H7 (cell line): Measurements from ENCODE around the gene SYNPR. TPM values are rescaled to one million over a fixed set of nuclear protein-coding genes. Genes with fewer than 3 reads are reported as not detected.

Experiments used
- DNase-seq: peaks from one replicate; pipeline ENCODE4 v3.0.0; 2012
- H3K27me3 ChIP-seq: 2 replicates; pipeline ENCODE4 v1.6.0; 2011; ENCODE audit warnings: mild to moderate bottlenecking, low read length; ENCODE audit not compliant: control insufficient read depth, insufficient read depth
- H3K36me3 ChIP-seq: replicated peaks from 2 replicates; pipeline ENCODE4 v1.5.1; 2011; ENCODE audit warnings: low read length; ENCODE audit not compliant: control insufficient read depth, insufficient read depth
- H3K4me3 ChIP-seq: 2 replicates; pipeline ENCODE4 v1.5.1; 2011; ENCODE audit warnings: low read depth, mild to moderate bottlenecking, control low read depth, low read length, moderate library complexity; ENCODE audit not compliant: insufficient read depth
- total RNA-seq: library from RNA; depleted of rRNA; stranded (reverse); fragments of >200 nt; shearing (Covaris generic); gene quantifications from 2 replicates; pipeline ENCODE4 v1.2.3, GENCODE V29; 2014

Gene SYNPR
- total RNA-seq, 1 experiment from 2014 or later, result 0.24 TPM

DNA sequence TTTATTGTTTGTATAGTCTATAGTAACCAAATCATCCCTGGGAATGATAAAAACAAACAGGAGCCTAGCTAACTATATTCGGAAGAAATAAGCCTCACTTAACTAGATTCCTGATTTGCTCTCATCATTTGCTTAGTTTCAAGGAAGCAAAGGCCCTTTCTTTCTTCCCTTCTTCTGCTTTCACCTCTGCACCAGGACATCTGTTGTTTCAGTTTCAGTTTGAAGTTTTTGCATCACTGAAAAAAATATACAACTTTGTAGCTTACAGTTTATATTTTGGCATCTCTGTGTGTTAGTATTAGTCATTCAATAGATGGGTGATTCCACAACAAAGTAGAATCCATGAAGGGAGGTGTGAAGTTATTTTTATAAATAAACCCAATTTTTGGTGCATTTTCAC is 260.8 kb downstream of the SYNPR start:
- H3K36me3 ChIP-seq, result no peaks in the 10 kb centered on the region; the same call in 1 of the 2 replicates
- no peaks in the 10 kb centered on the region for H3K27me3 ChIP-seq
- H3K4me3 ChIP-seq, result no peak overlapping the region
- DNase-seq, result no peak

DNA sequence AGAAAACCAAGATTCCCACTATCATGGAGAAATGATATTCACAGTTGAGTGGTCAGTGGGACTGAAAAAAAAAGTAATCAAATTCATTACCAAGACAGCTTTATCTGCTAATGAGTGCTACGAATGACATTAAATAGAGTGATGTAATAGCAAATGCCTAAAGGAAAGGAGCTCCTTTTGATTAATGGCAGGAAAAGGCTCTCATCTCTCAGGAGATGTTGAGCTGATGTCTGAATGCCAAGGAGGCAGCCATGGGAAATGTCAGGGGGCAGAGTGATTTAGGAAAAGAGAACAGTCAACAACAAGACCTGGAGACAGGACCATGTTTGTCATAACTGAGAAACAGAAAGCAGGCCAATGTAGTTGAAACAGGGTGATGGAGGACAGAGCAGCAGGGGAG is 277.7 kb downstream of the SYNPR start:
- Histone ChIP-seq H3K36me3 (no peaks in the 10 kb centered on the region), H3K4me3 (no peak overlapping the region), H3K27me3 (no peaks in the 10 kb centered on the region)
- no peak for DNase-seq

DNA sequence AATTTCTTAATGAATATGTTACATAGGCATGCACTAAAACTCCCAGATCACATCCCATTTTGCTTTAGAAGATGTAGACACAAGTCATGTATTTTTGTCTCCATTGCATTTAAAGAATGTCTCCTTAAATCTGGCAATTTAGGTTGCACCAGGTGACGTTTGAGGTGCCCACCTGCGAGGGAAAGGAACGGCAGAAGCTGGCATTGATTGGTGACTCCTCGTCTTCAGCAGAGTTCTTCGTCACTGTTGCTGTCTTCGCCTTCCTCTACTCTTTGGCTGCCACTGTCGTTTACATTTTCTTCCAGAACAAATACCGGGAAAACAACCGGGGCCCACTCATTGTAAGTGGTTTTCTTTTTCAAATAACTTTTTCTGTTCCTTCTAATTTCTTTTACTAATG is 278.3 kb downstream of the SYNPR start:
- DNase-seq, result no peak
- no peaks in the 10 kb centered on the region for H3K27me3 ChIP-seq
- H3K4me3 ChIP-seq, result no peak overlapping the region
- H3K36me3 ChIP-seq, result no peaks in the 10 kb centered on the region

DNA sequence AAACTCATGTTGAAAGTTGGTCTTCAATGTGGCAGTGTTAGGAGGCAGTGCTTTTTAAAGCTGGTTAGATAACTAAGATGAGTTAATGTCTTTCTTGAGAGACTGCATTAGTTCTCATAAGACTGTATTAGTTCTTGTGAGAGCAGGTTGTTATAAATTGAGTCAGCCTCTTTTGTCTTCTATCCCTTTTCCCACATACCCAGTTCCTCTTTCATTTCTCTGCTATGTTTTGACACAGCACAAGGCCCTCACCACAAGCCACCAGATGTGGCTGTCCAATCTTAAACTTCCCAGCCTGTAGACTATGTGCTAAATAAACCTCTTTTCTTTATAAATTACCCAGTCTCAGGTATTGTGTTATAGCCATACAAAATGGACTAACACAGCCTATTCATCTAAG is 279.8 kb downstream of the SYNPR start:
- H3K4me3 ChIP-seq, result no peak overlapping the region
- no peaks in the 10 kb centered on the region for H3K36me3 ChIP-seq
- DNase-seq, result no peak
- no peaks in the 10 kb centered on the region for H3K27me3 ChIP-seq

DNA sequence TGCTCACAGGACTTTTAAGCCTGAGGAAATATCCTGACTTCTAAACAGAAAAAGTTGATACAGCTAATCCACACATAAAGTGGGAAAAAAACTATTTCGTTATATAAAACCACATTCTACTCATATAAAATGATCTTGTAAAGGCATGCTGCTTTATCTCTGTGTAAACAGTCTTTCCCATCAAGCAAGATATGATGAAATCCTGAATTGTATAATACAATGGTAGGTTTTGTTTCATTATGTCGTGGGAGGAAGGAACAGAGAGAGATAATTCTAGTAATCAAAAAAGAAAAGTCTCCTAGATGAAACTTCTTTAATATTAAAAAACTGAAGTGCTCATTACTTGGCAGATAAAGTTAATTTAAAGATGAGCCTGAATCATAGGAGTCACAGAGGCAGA is 281.8 kb downstream of the SYNPR start:
- DNase-seq, result no peak
- no peaks in the 10 kb centered on the region for H3K36me3 ChIP-seq

DNA sequence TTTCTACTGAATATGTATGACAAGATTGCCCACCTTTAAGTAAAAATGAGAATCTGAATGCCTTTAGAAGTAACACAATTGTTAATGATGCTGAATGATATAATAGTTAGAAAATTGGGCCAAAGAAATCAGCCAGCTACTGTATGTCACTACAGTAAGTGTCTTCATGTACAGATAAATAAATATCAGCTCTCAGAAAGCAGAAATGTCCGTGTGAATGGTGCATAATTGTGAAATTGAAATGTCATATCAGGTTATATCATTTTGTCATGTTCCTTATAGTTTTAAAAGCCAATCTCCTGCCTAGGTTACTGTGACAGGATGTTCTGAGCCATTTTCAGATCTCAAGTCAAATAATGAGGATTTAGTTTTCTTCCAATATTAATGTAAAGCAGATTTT is 283.8 kb downstream of the SYNPR start:
- DNase-seq, result no peak
- Histone ChIP-seq H3K27me3 (no peaks in the 10 kb centered on the region), H3K4me3 (no peak overlapping the region), H3K36me3 (no peaks in the 10 kb centered on the region)

More for the DNA sequence above, 281.8 kb downstream of the SYNPR start:
- Histone ChIP-seq H3K27me3 (no peaks in the 10 kb centered on the region), H3K4me3 (no peak overlapping the region)

DNA sequence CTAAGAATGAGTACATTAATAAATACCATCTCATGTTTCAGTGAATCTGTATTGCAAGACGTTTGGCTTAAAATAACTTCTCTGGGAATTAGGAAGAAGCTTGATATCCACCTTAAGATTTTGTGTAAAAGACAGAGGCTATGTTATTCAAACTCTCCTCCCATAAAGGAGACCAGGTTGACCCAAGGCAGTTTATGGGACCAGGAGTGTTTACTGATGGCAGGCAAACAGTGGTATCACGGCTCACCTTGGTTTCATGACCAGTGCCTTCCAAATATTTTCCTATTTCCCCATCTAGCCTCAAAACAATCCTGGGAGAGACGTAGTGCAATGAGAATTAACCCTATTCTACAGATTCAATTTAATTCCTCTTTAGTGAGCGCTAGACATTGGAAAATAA is 284.2 kb downstream of the SYNPR start:
- no peak for DNase-seq
- Histone ChIP-seq H3K36me3 (no peaks in the 10 kb centered on the region), H3K27me3 (no peaks in the 10 kb centered on the region), H3K4me3 (no peak overlapping the region)

DNA sequence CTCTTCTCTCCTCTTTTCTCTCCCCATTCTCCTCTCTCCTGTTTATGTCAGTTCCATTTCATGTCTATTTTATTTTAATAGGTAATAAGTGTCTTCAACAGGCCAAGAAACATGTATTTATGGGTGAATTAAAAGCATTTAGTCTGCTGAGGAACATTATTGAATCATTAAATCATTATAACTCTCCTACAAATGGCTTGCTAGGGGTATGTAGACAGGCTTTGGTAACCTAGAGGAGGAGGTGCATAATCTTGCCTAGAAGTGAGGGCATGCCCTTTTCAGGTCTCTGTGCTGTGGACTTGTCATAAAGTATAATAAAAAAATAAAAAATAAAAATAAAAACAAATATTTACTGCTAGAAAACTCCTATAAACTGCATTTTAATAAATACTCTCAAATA is 285.5 kb downstream of the SYNPR start:
- H3K36me3 ChIP-seq, result no peaks in the 10 kb centered on the region
- H3K27me3 ChIP-seq, result no peaks in the 10 kb centered on the region
- no peak for DNase-seq
- no peak overlapping the region for H3K4me3 ChIP-seq

DNA sequence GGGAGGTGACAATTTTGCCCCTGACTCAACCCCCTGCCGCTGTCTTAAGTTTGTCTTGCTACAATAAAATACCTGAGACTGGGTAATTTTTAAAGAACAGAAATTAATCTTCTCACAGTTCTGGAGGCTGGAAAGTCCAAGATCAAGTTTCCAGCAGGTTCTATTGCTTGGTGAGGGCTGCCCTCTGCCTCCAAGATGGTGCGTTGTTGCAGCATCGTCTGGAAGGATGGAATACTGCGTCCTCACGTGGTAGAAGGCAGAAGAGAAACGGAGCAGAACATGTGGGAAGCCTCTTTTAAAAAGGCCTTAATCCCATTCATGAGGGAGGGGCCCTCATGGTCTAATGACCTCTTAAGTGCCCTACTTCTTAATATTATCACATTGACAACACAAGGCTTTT is 287.1 kb downstream of the SYNPR start:
- H3K4me3 ChIP-seq, result no peak overlapping the region
- no peaks in the 10 kb centered on the region for H3K27me3 ChIP-seq
- DNase-seq, result no peak
- H3K36me3 ChIP-seq, result no peaks in the 10 kb centered on the region

DNA sequence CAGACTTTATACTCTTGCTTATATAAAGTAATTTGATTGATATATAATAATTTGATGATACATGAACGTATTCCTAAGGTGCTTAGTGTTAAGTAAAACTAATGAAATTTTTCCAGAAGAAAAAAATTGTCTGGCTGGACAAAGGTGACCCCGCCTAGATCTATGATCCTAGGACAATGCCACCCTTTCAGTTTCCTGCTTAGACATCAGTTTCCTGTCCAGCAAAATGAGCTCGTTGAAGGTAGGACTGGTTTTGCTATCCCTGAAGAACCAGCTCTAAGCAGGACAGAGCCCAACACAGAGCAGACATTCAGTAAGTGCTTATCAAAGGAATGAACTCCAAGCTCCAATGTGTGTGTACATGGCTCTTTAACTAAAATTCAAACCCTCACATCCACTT is 293.6 kb downstream of the SYNPR start:
- Histone ChIP-seq H3K36me3 (no peaks in the 10 kb centered on the region), H3K27me3 (no peaks in the 10 kb centered on the region), H3K4me3 (no peak overlapping the region)
- DNase-seq, result no peak

DNA sequence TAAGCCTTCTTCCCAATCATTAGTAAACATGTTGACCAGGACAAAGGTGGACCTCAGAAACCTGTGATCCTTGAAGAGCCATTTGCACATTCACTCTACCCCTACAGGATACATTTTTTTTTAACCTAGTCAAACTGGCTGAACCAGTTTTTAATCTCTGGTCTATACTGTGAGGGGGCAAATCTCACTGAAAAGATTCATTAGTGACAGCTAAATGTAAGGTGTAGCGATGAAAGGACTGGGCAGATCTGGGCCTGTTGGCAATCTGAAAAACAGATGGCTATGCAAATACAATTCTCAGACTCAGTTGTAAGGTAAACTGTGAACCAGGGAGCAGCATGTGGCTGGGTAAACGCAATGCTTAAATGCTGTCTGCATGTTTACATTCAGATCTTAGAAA is 298.7 kb downstream of the SYNPR start:
- no peak overlapping the region for H3K4me3 ChIP-seq
- H3K27me3 ChIP-seq, result no peaks in the 10 kb centered on the region; the same call in 1 of the 2 replicates
- DNase-seq, result peak; percentile 2
- no peaks in the 10 kb centered on the region for H3K36me3 ChIP-seq

DNA sequence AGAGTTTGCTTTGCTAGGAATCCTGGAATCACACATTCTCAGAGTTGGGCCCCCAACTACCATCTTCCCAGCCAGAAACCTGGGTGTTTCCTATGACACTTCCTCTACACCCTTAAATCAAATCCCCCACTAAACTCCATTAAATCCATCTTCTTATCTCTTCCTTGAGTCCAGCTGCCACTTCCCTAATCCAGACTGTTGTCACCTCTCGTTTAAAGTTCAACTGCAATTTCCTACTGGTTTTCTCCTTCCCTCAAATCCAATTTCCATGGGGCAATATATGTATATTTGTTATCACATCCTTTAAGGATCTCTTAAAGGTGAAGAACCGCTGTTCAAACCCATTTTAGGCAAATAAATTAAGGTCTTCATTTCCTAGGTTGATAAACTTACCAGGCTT is 300.8 kb downstream of the SYNPR start:
- no peak for DNase-seq
- H3K27me3 ChIP-seq, result no peaks in the 10 kb centered on the region; the same call in 1 of the 2 replicates
- H3K4me3 ChIP-seq, result no peak overlapping the region
- no peaks in the 10 kb centered on the region for H3K36me3 ChIP-seq

DNA sequence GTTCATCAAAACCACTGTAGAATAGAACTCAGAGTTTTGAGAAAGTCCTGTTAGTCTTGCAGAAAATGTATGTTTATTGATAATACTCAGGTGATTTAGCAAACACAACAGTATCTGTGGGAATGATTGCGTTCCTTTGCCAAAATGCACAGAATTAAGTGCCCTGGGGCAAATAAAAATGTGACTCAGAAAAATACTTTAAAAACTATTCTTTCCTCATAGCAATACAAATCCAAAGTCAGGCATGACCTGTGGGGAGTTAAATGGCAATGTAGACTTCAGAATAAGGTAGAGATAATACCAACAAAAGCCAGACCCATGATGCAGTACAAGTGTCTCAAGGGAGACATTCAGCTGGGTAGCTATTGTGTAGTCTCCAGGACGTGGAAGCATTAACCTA is 302.0 kb downstream of the SYNPR start:
- no peak for DNase-seq
- no peaks in the 10 kb centered on the region for H3K36me3 ChIP-seq
- no peak overlapping the region for H3K4me3 ChIP-seq
- no peaks in the 10 kb centered on the region; the same call in 1 of the 2 replicates for H3K27me3 ChIP-seq

DNA sequence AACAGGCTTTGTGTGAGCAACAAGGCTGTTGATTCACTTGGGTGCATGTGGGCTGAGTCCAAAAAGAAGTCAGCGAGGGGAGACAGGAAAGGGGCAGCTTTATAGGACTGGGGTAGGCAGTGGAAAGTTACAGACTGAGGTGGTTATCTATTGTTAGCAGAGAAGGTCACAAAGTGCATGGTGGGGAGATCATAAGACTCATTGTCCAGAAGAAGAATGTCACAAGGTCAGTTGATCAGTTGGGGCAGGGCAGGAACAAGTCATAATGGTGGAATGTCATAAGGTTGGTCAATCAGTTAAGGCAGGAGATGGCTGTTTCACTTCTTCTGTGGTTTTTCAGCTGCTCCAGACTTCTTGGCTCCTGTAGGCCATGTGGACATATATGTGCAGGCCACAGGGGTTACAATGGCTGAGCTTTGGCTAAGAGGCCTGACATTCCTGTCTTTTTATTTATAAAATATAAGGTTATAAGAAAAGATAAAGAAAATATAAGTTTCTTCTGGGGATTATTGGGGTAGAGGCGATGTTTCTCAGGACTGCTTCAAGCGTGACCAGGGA is 304.9 kb downstream of the SYNPR start:
- Histone ChIP-seq H3K27me3 (no peaks in the 10 kb centered on the region; the same call in 1 of the 2 replicates), H3K4me3 (no peak overlapping the region), H3K36me3 (no peaks in the 10 kb centered on the region)
- DNase-seq, result no peak

DNA sequence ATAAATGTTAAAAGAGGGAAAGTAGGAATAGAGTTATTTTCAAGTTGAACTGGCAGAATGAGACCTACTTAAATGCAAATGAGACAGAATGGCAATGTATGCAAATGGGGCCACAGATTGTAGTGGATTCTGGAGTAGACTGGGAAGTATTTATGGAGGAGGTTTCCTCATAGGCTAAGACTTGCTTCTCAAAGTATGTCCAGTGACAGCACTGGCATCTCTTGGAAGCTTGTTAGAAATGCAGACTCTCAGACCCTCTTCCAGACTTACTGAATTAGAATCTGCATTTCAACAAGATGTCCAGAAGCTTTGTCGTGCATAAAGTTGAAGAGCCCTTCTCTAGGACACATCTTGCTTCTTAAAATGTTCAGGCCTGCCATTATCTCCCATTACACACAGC is 306.6 kb downstream of the SYNPR start:
- no peaks in the 10 kb centered on the region for H3K36me3 ChIP-seq
- DNase-seq, result no peak
- no peak overlapping the region for H3K4me3 ChIP-seq
- H3K27me3 ChIP-seq, result no peaks in the 10 kb centered on the region; the same call in 1 of the 2 replicates

DNA sequence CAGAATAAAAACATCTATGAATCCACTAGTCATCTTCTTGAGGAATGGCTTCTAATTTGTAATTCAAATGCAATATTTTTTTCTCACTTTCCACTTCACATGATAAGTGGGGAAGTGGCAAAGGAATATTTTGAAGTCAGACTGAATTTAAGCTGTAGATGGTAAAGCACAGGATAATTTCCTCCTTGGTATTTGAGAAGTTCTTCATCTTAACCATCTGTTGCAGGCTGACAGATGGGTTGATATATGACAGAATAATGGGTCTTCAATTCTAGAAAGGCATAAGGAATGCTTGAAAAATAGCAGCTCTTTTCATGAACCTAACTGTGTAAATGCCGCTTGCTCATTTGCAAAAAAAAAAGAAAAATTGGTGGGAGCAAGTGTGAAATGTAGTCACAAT is 307.8 kb downstream of the SYNPR start:
- H3K4me3 ChIP-seq, result no peak overlapping the region
- H3K36me3 ChIP-seq, result no peaks in the 10 kb centered on the region
- H3K27me3 ChIP-seq, result no peaks in the 10 kb centered on the region; the same call in 1 of the 2 replicates
- DNase-seq, result no peak
